DND-41 (cell line): ENCODE data around the gene KRT73.

Experiments
- ATAC-seq: fragments of 200-7000 bp; cut with Tn5 transposase; 3 replicates; pipeline ENCODE4 v1.9.1; 2021; ENCODE audit warnings: low read depth; ENCODE audit not compliant: insufficient read depth
- DNase-seq: peaks from one replicate; pipeline ENCODE4 v3.0.0-alpha.2; 2020
- H2AFZ ChIP-seq: 2 replicates; pipeline ENCODE4 v1.6.0; 2012; ENCODE audit warnings: low read depth, low read length
- H3K27ac ChIP-seq: 2 replicates; pipeline ENCODE4 v1.5.1; 2012; ENCODE audit warnings: low read length, inconsistent platforms
- H3K27me3 ChIP-seq: fragments of 200-600 bp; sonication (generic); 2 replicates; pipeline ENCODE4 v1.6.0; 2012; ENCODE audit warnings: low read length, mild to moderate bottlenecking, inconsistent platforms; ENCODE audit not compliant: insufficient read depth, poor library complexity
- H3K36me3 ChIP-seq: 2 replicates; pipeline ENCODE4 v1.5.1; 2012; ENCODE audit warnings: low read length, inconsistent platforms; ENCODE audit not compliant: insufficient read depth
- H3K4me1 ChIP-seq: 2 replicates; pipeline ENCODE4 v1.5.1; 2012; ENCODE audit warnings: mild to moderate bottlenecking, low read length; ENCODE audit not compliant: insufficient read depth
- H3K4me2 ChIP-seq: 2 replicates; pipeline ENCODE4 v1.6.0; 2012; ENCODE audit warnings: mild to moderate bottlenecking, moderate library complexity, low read length, inconsistent platforms; ENCODE audit not compliant: insufficient read depth
- H3K4me3 ChIP-seq, 2 experiments: fragments of 200-600 bp in 1 of 2; shearing (Covaris generic) in 1 of 2; 2 replicates each; pipeline ENCODE4 v1.5.1; 2012 to 2016; ENCODE audit warnings: inconsistent platforms in 2 of 2, low read length in 2 of 2, mild to moderate bottlenecking in 2 of 2, low read depth in 1 of 2, moderate library complexity in 1 of 2
- H3K79me2 ChIP-seq: 2 replicates; pipeline ENCODE4 v1.6.0; 2012; ENCODE audit warnings: low read length, inconsistent platforms; ENCODE audit not compliant: insufficient read depth
- H3K9ac ChIP-seq: 2 replicates; pipeline ENCODE4 v1.6.0; 2012; ENCODE audit warnings: low read depth, mild to moderate bottlenecking, inconsistent platforms, low read length, moderate library complexity
- H3K9me3 ChIP-seq: 2 replicates; pipeline ENCODE4 v1.5.1; 2012; ENCODE audit warnings: low read length, moderate library complexity, mild to moderate bottlenecking, inconsistent platforms; ENCODE audit not compliant: insufficient read depth, severe bottlenecking
- H4K20me1 ChIP-seq: 2 replicates; pipeline ENCODE4 v1.6.0; 2012; ENCODE audit warnings: low read length; ENCODE audit not compliant: insufficient read depth
- EZH2 ChIP-seq: IDR thresholded peaks from 3 replicates; pipeline ENCODE4 v1.6.1; 2012; ENCODE audit warnings: borderline replicate concordance, low read depth, mild to moderate bottlenecking, moderate library complexity, low read length, inconsistent platforms; ENCODE audit not compliant: severe bottlenecking
- TF ChIP-seq, protein P1 (sequence below): IDR thresholded peaks from 2 replicates; pipeline ENCODE4 v1.5.1; 2012; ENCODE audit warnings: borderline replicate concordance, low read length, moderate library complexity, mild to moderate bottlenecking; ENCODE audit not compliant: poor library complexity, severe bottlenecking; ENCODE audit errors: extremely low read depth

The KRT73 gene

DNA sequence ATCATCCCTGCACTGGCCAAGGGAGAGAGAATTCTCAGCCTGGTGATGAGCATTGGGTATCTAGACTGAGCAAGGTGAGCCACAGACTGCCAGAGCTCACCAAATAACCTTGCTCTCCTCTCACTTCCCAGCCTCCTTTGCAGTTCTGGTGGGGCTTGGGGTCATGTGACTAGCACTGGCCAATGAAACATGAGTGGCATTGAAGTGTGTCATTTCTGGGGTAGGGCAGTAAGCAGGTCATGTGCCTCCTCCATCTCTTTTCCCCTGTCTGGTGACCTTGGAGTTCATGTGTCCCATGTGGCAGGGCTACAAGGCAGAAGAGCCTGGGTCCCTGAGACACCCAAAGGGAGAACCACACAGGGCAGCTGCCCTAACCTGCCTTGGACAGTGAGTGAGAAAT lies 13.5 kb downstream of the KRT73 start:
- TF ChIP-seq, protein P1, sequence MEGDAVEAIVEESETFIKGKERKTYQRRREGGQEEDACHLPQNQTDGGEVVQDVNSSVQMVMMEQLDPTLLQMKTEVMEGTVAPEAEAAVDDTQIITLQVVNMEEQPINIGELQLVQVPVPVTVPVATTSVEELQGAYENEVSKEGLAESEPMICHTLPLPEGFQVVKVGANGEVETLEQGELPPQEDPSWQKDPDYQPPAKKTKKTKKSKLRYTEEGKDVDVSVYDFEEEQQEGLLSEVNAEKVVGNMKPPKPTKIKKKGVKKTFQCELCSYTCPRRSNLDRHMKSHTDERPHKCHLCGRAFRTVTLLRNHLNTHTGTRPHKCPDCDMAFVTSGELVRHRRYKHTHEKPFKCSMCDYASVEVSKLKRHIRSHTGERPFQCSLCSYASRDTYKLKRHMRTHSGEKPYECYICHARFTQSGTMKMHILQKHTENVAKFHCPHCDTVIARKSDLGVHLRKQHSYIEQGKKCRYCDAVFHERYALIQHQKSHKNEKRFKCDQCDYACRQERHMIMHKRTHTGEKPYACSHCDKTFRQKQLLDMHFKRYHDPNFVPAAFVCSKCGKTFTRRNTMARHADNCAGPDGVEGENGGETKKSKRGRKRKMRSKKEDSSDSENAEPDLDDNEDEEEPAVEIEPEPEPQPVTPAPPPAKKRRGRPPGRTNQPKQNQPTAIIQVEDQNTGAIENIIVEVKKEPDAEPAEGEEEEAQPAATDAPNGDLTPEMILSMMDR = no peak
- TF ChIP-seq EZH2 = no peak
- Histone ChIP-seq H4K20me1 (0 out of 2 replicates have a peak, but pooled peaks cover 3% of the 10 kb centered on the region), H3K9me3 (no peaks in the 10 kb centered on the region), H3K4me3 (no peak overlapping the region), H3K4me2 (no peak overlapping the region), H2AFZ (no peak overlapping the region), H3K4me1 (no peaks in the 10 kb centered on the region), H3K27me3 (peaks cover 25% of the 10 kb centered on the region), H3K27ac (no peak overlapping the region), H3K9ac (no peak overlapping the region), H3K79me2 (no peaks in the 10 kb centered on the region), H3K36me3 (no peaks in the 10 kb centered on the region)
- ATAC-seq (no peak), DNase-seq (no peak)

DNA sequence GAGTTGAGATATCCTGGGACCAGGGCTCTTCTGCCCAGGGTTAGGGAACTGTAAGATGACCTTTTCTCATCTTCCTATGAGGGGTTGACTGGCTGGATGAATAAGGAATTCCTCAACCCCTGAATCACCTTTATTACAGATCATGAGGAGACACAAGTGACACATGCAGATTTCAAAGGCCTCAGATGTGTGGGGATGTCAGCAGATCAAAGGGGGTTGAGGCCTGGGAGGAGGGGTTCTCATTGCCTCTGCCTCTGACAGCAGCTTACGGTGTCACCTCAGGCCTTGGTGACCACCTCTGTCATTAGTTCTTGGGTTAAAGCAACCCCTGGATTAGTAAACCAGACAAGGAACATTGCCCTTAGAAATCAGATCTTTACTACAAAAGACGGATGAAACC lies 15.0 kb downstream of the KRT73 start:
- Histone ChIP-seq H3K4me1 (no peaks in the 10 kb centered on the region), H3K36me3 (no peaks in the 10 kb centered on the region), H3K4me3 (no peak overlapping the region), H3K9me3 (no peaks in the 10 kb centered on the region), H3K27me3 (peaks cover 28% of the 10 kb centered on the region), H4K20me1 (peaks cover 3% of the 10 kb centered on the region; the same call in 1 of the 2 replicates), H3K4me2 (no peak overlapping the region), H3K9ac (no peak overlapping the region), H3K79me2 (no peaks in the 10 kb centered on the region), H2AFZ (no peak overlapping the region), H3K27ac (no peak overlapping the region)
- ATAC-seq = no peak
- TF ChIP-seq, protein P1 = no peak
- TF ChIP-seq EZH2 = no peak
- DNase-seq = no peak

DNA sequence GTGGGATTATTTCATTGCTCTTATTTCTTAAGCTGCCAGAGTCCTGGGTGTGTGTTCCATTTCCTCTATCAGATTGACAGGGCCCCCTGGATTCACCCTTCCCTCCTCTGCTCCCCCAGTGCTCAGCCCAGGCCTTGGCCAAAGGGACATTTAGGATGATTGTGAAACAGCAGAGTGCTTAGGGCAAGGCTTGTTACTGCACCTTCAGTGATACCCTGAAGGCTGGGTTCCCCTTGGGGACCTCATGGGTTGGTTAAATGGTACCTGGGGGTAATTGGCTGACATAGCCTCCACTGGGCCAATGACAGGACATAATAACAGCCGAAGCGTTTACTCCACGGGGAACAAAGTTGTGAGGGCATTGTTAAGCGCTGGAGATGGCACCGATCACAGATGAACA lies 15.8 kb downstream of the KRT73 start:
- Histone ChIP-seq H3K27ac (no peak overlapping the region), H3K9ac (no peak overlapping the region), H3K27me3 (peaks cover 21% of the 10 kb centered on the region), H3K4me3 (no peak overlapping the region), H3K36me3 (no peaks in the 10 kb centered on the region), H3K79me2 (no peaks in the 10 kb centered on the region), H4K20me1 (no peaks in the 10 kb centered on the region; the same call in 1 of the 2 replicates), H3K4me2 (no peak overlapping the region), H3K9me3 (no peaks in the 10 kb centered on the region), H3K4me1 (no peaks in the 10 kb centered on the region), H2AFZ (no peak overlapping the region)
- ATAC-seq (no peak), DNase-seq (no peak)
- TF ChIP-seq, protein P1 = no peak
- no peak for TF ChIP-seq EZH2

DNA sequence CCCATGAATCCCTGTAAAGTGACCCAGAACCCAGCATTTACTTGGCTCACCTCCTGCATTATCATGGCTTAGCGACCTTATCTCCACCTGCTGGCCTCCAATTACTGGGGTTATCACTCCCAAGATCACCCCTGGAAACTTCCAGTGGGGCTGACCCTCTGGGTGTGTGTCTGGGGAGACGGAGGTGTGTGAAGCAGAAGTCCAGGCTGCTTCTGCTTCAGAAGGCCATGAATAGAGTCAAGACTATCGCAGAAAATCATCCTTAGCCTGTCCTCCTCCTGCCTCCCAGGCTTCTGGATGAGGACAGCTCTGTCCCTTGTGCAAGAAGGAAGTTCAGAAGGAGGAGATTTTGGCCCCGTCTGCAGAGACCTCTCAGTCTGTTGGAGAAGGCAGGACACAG lies 16.7 kb downstream of the KRT73 start:
- H4K20me1 ChIP-seq = no peaks in the 10 kb centered on the region; the same call in 1 of the 2 replicates
- ATAC-seq (no peak), DNase-seq (no peak)
- no peak overlapping the region for H3K27ac ChIP-seq
- no peak for TF ChIP-seq EZH2
- TF ChIP-seq, protein P1 = no peak
- H3K4me3 ChIP-seq = no peak overlapping the region
- H3K27me3 ChIP-seq = peaks cover 21% of the 10 kb centered on the region
- no peak overlapping the region for H3K4me2 ChIP-seq
- H2AFZ ChIP-seq = no peak overlapping the region
- no peaks in the 10 kb centered on the region for H3K9me3 ChIP-seq
- no peak overlapping the region for H3K9ac ChIP-seq
- no peaks in the 10 kb centered on the region for H3K79me2 ChIP-seq
- no peaks in the 10 kb centered on the region for H3K4me1 ChIP-seq
- no peaks in the 10 kb centered on the region for H3K36me3 ChIP-seq
